Transverse colon (tissue), 4 donors: ENCODE results near the gene PTPRD. TPM values are rescaled to one million over a fixed set of nuclear protein-coding genes. Genes with fewer than 3 reads are reported as not detected.

ENCODE experiments used
- DNase-seq: peaks from one replicate; pipeline ENCODE4 v3.0.0-alpha.2; 2019
- H3K27ac ChIP-seq, 4 donors: fragments of 200-600 bp; sonication (generic); 2 replicates each; pipeline ENCODE4 v1.5.1; 2016 to 2018; ENCODE audit warnings: inconsistent platforms in 4 of 4
- H3K27me3 ChIP-seq: fragments of 200-600 bp; sonication (generic); 2 replicates; pipeline ENCODE4 v1.5.1; 2017; ENCODE audit warnings: inconsistent platforms
- H3K36me3 ChIP-seq, 4 donors: fragments of 200-600 bp; sonication (generic); 2 replicates each; pipeline ENCODE4 v1.5.1; 2017 to 2019; ENCODE audit warnings: inconsistent platforms in 4 of 4
- H3K4me1 ChIP-seq, 4 donors: fragments of 200-600 bp; sonication (generic); 2 replicates each; pipeline ENCODE4 v1.5.1; 2017 to 2020; ENCODE audit warnings: inconsistent platforms in 4 of 4
- H3K4me3 ChIP-seq, 4 donors: fragments of 200-600 bp; sonication (generic); 1 replicate in 1 of 4; 2 replicates in 3 of 4; pipeline versions ENCODE4 v1.5.1 to v1.6.1; 2017 to 2019; ENCODE audit warnings: inconsistent platforms in 4 of 4
- H3K9me3 ChIP-seq, 2 donors: fragments of 200-600 bp; sonication (generic); 2 replicates each; pipeline ENCODE4 v1.5.1; 2017 to 2019; ENCODE audit warnings: inconsistent platforms in 2 of 2
- CTCF ChIP-seq, 5 experiments: fragments of 200-600 bp in 3 of 5; fragments of 450-650 bp in 2 of 5; sonication (generic) in 3 of 5; IDR thresholded peaks; 1 replicate in 2 of 5; 2 replicates in 3 of 5; pipeline ENCODE4 v1.5.1; 2016 to 2017; ENCODE audit warnings: antibody characterized with exemption in 5 of 5, inconsistent platforms in 3 of 5, mild to moderate bottlenecking in 2 of 5, moderate library complexity in 1 of 5
- EP300 ChIP-seq: sonication (generic); formaldehyde crosslinking; IDR thresholded peaks from one replicate; pipeline ENCODE4 v1.6.1; 2017; ENCODE audit warnings: antibody characterized with exemption, low read depth
- POLR2A ChIP-seq: fragments of 450-650 bp; IDR thresholded peaks from one replicate; pipeline ENCODE4 v1.6.1; 2016; ENCODE audit warnings: antibody characterized with exemption, mild to moderate bottlenecking, moderate library complexity
- POLR2AphosphoS5 ChIP-seq, 3 donors: sonication (generic); formaldehyde crosslinking; IDR thresholded peaks; one replicate each; pipeline ENCODE4 v1.6.1; 2016; ENCODE audit warnings: antibody characterized with exemption in 3 of 3
- WGBS, 2 donors: methylation state at CpG; one replicate each; pipeline ENCODE4 v1.1.5; 2018; ENCODE audit warnings: low coverage in 1 of 2; 5-methylcytosine and 5-hydroxymethylcytosine counted together
- in situ Hi-C, 4 donors: fragments of 200-750 bp; cut with MboI; loops; one replicate each; pipeline versions ENCODE4 v1.15.0 to v1.15.1; 2017; ENCODE audit warnings: low sequenced_read_pairs in 3 of 4, low pct_ligation_motif_present in 1 of 4, low pct_unique_long_range_greater_than_20kb in 1 of 4
- intact Hi-C: fragments of 100-400 bp; cut with DNase I; formaldehyde crosslinking; loops from one replicate; pipeline ENCODE4 v1.15.1; 2023; ENCODE audit warnings: low total_unique reads
- total RNA-seq, 4 donors: library from RNA; depleted of rRNA; stranded (reverse); fragments of >200 nt; gene quantifications; one replicate each; pipeline ENCODE4 v1.1.0, GENCODE V29; 2016

The PTPRD gene
- total RNA-seq, 4 donors from 2014 or later = 43.0 to 115 (median 79.1) TPM

- DNase-seq = no peak
- intact Hi-C loops = no loop called here
- H3K27me3 ChIP-seq = no peaks in the 10 kb centered on the region
- no peaks in the 10 kb centered on the region for H3K4me1 ChIP-seq
- 29 to 31% methylated on average over 2 of the region's 2 CpGs for WGBS, 2 donors
- in situ Hi-C loops = no loop called here
- H3K9me3 ChIP-seq = no peaks in the 10 kb centered on the region
- H3K27ac ChIP-seq = no peak overlapping the region
- TF ChIP-seq POLR2AphosphoS5 (IDR thresholded peaks at IDR 0.05) (no peak), POLR2A (no peak), CTCF (IDR thresholded peaks at IDR 0.05) (no peak), EP300 (no peak)
- H3K36me3 ChIP-seq = no peaks in the 10 kb centered on the region
- no peak overlapping the region for H3K4me3 ChIP-seq
These were observed 1494.9 kb downstream of the PTPRD start for GRCh38 chr9:9117866-9118265.

GRCh38 chr9:9112001-9112720 lies 1500.6 kb downstream of the PTPRD start:
- H3K27ac ChIP-seq = no peak overlapping the region
- 46 to 47% methylated on average over 3 of the region's 3 CpGs for WGBS, 2 donors
- intact Hi-C loops = no loop called here
- no peaks in the 10 kb centered on the region for H3K27me3 ChIP-seq
- H3K9me3 ChIP-seq = no peaks in the 10 kb centered on the region
- no peak for DNase-seq
- in situ Hi-C loops = no loop called here
- no peak overlapping the region for H3K4me3 ChIP-seq
- no peak for TF ChIP-seq POLR2A
- TF ChIP-seq EP300 = no peak
- no peak for TF ChIP-seq CTCF (IDR thresholded peaks at IDR 0.05)
- no peak for TF ChIP-seq POLR2AphosphoS5 (IDR thresholded peaks at IDR 0.05)
- H3K36me3 ChIP-seq = no peaks in the 10 kb centered on the region
- H3K4me1 ChIP-seq = no peaks in the 10 kb centered on the region

GRCh38 chr9:9108641-9109040 lies 1504.2 kb downstream of the PTPRD start:
- DNase-seq = no peak
- Histone ChIP-seq H3K4me3 (no peak overlapping the region), H3K36me3 (no peaks in the 10 kb centered on the region), H3K4me1 (no peaks in the 10 kb centered on the region), H3K27me3 (no peaks in the 10 kb centered on the region), H3K27ac (no peak overlapping the region), H3K9me3 (no peaks in the 10 kb centered on the region)
- intact Hi-C loops = no loop called here
- TF ChIP-seq EP300 (no peak), CTCF (IDR thresholded peaks at IDR 0.05) (no peak), POLR2AphosphoS5 (IDR thresholded peaks at IDR 0.05) (no peak), POLR2A (no peak)
- WGBS, 2 donors = 37 to 41% methylated on average over 2 to 3 of the region's 3 CpGs
- in situ Hi-C loops = no loop called here

- DNase-seq = no peak
- Histone ChIP-seq H3K27me3 (no peaks in the 10 kb centered on the region), H3K9me3 (no peaks in the 10 kb centered on the region), H3K36me3 (no peaks in the 10 kb centered on the region), H3K4me3 (no peak overlapping the region), H3K4me1 (no peaks in the 10 kb centered on the region), H3K27ac (no peak overlapping the region)
- 33 to 52% methylated on average over 2 to 7 of the region's 7 CpGs for WGBS, 2 donors
- TF ChIP-seq POLR2A (no peak), CTCF (IDR thresholded peaks at IDR 0.05) (no peak), EP300 (no peak), POLR2AphosphoS5 (IDR thresholded peaks at IDR 0.05) (no peak)
- in situ Hi-C loops (no loop called here), intact Hi-C loops (no loop called here)
These were observed 1510.5 kb downstream of the PTPRD start for GRCh38 chr9:9102295-9102694.
